CD4-positive, alpha-beta T cell treated with Interleukin-6 at 100 ng/mL for 8 hours (primary cell): ENCODE measurements around the gene S100A8.
"Not testable (repeated sequence)": the region's sequence is repeated elsewhere in the genome, so short reads cannot be mapped to it uniquely, and the experiment has no call there.

Experiments
- DNase-seq: peaks from one replicate; pipeline ENCODE4 v3.0.0-alpha.2; 2020; ENCODE audit warnings: mixed read lengths, low spot score

S100A8 gene

GRCh38 chr1:153415850-153416570 is 25.1 kb upstream of the S100A8 start, which contains the start of gene S100A7A:
TSS of gene S100A7A (plus strand) at chr1:153416520. CDS start at chr1:153418083, 1,563 bp downstream.
- DNase-seq = no peak

GRCh38 chr1:153413961-153414360 is 23.1 kb upstream of the S100A8 start:
- DNase-seq = not testable (repeated sequence)

- not testable (repeated sequence) for DNase-seq
Observed at GRCh38 chr1:153407274-153407673, 16.4 kb upstream of the S100A8 start.

- DNase-seq = not testable (repeated sequence)
Observed at GRCh38 chr1:153405825-153406599, 15.1 kb upstream of the S100A8 start.

GRCh38 chr1:153404768-153405167 is 13.9 kb upstream of the S100A8 start:
- DNase-seq = peak; percentile 31

GRCh38 chr1:153404086-153404635 is 13.3 kb upstream of the S100A8 start:
- no peak for DNase-seq

DNA sequence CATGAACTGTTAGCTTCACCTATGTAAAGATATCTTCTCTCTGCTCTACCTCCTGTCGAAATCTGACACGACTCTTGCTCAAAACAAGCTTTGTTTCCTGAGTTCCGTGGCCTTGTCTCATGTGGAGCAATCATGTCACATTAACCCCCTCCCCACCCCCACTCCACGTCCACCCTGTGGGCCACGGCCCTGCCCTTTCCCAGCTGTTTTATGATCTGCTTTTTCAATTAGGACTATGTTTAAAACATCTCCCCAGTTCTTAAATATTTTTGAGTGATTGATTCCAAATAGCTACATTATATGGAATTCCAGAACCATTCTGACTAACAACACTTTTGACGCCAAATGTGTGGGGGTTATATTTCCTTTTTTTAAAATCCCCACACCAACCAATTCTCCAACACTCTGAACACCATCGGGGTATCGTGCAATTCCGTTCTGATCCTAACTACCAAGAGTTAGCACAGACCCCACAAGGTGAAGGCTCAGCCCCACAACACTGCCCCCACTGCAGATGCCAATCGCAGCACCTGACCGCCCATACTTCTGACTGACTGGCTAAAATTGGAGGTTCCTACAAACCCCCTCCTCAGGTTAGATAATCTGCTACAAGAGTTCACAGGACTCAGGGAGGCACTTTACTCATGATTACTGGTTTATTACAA is 12.7 kb upstream of the S100A8 start:
- no peak for DNase-seq

- DNase-seq = no peak
Observed at GRCh38 chr1:153402226-153402625, 11.4 kb upstream of the S100A8 start.

- no peak for DNase-seq
Observed at GRCh38 chr1:153401461-153401860, 10.6 kb upstream of the S100A8 start.

DNA sequence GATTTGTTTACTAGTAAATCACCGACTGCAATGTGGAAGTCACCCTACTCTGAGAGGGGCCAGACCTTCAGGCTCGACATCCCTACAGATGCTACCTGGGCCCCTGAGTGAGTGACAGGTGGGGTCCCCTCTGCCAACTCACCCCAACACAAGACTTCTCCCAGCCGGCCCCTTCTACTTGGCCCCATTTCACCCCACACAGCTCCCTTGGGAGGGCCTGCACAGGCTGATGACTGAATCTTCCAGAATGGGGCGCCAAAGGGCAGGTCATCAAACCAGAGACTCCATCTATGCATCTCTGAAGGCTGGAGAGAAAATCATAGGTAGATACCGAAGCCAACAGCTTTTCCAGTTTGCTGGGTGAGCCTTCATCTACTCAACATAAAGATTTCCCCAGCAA is 9.4 kb upstream of the S100A8 start:
- no peak for DNase-seq

DNA sequence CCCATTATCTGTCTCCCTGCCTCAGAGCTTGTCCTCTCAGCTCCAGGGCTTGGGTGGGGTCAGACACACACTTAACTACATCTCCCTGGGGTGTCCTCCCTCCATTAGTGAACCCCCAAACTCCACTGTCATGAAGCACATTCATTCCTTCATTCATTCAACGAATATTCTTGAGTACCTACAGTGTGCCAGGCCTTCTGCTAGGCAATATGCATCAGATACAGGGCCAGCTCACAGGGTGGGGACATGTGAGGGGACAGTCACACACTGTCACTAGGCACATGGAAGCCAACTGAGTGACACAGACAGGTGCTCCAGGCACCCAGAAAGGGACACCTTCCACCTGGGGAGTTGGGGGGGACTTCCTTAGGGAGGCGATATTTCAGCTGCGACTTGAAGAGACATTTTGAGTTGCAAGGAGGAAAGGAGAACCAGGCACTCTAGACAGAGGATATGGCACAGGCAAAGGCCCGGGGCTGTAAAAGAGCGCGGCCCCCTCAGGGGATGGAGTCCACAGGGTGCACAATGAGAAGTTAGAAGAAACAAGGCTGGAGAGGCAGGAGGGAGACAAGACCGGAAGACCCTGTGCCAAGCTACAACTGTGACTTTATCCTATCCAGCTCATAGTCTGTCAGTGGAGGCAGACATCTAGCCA is 8.7 kb upstream of the S100A8 start:
- DNase-seq = no peak

DNA sequence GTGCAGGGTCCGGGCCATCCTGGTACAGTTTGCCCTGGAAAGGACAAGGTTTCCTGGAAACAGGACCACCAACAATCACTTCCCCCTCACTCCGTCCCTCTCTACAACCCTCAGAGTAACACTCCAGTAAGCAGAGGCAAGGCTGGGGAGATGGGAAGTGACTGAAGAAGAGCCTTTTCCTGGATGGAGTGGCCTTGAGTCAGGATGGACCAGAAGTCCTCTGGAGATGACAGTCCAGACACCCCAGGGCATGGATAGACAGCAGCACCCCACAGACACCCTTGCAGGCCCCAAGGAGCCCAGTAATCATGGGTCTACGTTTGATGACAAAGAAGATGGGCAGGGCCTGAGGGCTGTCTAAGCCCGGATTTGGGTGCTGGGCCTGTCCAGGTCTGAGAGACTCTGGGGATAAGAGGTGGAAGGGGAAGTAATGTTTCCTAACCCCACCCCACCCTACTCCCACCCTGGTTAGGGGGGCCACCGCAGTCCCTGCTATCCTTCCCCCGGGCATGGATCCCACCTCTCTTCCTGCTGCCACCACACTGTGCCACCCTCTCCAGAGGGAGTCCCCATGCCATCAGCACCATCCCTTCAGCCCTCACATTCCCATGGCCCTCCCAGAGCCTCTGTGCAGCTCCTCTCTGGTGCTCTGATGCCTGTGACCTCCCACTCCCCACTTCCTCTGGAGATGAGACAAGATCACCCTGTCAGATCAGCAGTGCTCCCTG is 7.2 kb upstream of the S100A8 start:
- no peak for DNase-seq

DNA sequence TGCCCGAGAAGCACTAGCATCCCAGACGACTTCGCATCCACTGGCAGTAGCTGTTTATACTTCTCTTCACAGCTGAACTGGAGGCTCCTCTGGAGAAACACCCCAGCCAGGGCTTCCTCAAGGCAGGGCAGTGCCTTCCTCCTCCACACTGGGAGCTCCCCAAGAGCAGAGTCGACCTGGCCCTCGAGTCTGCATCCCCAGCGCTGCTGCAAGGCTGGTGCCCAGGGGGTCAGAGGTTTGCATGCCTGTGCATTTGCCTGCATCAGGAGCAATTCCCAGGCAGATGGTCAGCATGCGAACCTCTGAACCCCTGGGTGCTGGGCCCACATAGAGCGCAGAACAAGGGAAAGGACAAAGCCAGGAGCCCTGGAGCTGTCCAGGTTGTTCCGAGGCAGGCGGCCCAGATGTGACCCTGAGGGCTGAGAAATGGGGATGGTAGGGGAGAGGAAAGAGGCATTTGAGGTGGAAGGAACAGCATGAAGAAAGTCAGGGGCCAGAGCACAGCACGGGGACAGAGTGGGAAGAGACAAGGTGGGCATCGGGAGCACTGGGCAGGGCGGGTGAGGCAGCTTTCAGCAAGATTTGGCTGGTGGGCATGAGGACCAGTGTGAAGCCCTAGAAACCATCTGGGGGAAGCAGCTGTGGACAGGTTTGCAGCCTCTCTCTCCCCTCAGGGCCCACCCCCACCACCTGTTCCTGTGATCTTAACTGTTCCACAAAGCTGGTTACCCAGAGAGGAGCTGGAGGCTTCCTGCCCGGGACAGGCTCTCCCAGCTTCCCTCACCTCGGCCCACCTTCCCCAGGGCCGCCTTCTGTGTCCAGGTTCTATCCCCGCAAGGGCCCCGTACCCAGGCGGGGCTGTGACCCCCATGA is 6.4 kb upstream of the S100A8 start:
- no peak for DNase-seq

DNA sequence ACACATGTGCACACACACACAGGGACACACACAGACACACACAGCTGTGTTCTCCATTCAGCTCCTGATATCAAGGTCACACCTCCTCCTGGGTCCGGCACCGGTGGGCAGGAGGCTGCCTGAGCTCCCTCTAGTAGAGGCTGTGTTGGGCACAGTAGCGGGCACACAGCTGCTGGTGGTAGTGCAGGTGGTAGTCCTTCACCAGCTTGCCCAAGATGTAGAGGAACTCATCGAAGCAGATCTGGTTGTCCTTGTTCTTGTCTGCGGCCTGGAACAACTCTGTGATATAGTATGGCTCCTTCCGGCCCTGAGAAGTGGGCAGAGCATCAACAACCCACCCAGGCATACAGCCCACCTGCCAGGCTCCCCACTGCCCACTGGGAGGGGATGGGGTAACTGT is 5.6 kb upstream of the S100A8 start:
- no peak for DNase-seq

GRCh38 chr1:153395776-153396175 is 4.9 kb upstream of the S100A8 start:
- no peak for DNase-seq

GRCh38 chr1:153395136-153395685 is 4.3 kb upstream of the S100A8 start:
- no peak for DNase-seq

- no peak for DNase-seq
Observed at GRCh38 chr1:153394391-153394790, 3.5 kb upstream of the S100A8 start.

- DNase-seq = no peak
Observed at GRCh38 chr1:153393926-153394325, 3.1 kb upstream of the S100A8 start.

DNA sequence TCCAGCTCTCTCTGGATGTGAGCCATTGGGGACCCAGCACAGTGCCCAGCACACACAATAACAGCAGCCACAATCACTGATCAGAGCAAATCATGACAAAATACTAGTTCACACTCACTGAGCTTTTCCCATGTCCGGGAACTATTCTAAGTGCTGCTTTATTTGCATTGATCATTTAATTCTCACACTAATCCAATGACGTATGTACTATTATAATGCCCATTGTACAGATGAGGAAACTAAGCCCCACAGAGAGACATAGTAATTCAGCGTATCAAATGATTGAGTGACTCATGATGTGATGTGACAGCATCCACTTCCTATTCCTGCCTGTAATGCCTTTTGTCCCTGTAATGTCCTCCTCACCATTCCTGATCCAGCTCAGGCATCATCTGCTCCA is 1.9 kb upstream of the S100A8 start:
- DNase-seq = no peak

GRCh38 chr1:153392258-153392657 is 1.4 kb upstream of the S100A8 start:
- no peak for DNase-seq
